Effector CD8-positive, alpha-beta T cell (primary cell): Measurements from ENCODE around the gene COA6.
"Not testable (repeated sequence)": the region's sequence is repeated elsewhere in the genome, so short reads cannot be mapped to it uniquely, and the experiment has no call there.

Experiments used
- DNase-seq: peaks from one replicate; lab custom pipeline; 2025; lab: John Stamatoyannopoulos, UW

Gene COA6

DNA sequence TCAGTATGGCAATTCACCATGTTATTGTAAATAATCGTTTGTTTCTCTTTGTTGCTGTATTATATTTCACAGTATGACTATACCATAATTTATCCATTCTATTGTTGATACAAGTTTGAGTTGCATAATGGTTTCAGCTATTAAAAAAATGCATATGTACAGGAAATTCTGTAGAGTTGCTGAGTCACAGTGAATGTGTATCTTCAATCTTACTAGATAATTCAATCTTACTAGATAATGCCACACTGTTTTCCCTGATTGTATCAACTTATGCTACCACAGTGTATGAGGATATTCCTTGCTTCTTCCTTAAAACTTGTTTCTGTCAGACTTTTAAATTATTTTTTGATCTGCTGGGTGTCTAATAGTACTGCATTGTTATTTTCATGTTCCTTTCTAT is 3.5 kb upstream of the COA6 start:
- no peak for DNase-seq

DNA sequence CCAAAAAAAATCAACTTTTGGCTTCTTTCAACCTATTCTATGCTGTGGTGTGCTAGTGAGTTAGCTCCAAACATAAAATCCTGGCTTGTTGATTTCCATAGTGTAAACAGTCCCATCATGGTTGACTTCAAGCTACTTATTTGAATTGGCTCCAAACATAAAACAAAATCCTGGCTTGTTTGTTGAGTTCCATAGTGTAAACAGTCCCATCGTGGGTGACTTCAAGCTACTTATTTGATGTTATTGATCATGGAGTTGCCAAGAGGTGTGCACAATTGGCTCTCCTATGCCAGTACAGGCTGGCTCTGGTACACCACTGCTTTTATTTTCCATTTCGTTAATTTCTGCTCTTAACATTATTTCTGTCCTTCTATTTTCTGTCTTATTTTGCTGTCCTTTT is 1.8 kb upstream of the COA6 start:
- no peak for DNase-seq

DNA sequence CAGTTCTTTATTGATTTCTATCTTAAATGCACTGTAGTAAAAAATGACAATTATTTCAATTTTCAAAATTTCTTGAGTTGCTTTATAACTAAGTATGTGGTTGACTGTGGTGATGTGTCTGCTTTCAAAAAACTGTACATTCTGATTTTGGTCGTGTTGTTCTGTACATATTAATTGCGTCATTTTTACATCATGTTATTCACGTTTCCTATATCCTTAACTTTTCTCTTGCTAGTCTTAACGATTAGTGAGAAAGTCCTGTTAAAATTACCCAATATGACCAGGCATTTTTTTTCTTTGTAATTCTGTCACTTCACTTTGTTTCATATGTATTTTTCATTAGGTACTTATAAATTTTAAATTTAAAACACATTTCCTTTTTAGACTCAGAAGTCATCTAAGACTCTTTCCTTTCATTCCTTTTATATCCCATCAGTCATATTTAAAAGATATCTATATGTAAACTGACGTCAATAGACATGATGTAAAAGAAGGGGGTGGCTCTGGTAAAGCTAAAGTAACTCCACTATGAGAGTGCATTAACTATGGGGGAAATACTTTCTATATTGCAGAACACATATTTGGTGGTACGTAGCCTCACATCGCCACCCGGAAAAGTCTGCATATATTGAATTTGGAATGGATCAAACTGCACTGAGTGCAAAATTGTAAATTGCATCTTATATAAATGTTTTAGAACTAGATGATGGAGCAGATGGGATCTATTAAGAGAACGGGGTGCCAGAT is 1.1 kb upstream of the COA6 start:
- DNase-seq, result no peak

DNA sequence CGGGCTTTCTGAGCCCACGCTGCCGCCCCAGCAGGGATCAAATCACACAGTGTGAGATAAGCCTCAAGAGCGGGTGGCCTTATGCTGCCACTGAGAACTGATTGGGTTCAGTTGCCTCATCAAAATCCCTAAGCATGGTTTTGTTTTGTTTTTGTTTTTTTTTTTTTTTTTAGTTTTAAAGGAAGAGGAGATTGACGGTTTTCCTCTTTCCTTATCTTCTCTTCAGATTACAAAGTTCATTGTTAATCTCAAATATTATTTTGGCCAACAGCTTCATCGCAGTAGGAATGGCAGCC is 651 bp downstream of the COA6 start:
- DNase-seq, result no peak

DNA sequence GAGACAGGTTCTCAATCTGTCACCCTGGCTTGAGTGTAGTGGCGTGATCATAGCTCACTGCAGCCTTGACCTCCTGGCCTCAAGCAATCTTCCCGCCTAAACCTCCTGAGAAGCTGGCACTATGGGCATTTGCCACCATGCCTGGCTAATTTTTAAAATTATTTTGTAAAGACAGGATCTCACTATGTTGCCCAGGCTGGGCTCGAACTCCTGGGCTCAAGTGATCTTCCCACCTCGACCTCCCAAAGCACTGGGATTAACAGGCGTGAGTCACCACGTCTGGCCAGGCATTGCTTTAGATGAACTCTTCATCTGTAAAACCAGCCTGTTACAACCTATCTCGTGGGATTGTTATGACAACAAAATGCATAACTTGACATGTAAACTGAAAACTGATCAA is 2.4 kb downstream of the COA6 start:
- no peak for DNase-seq

DNA sequence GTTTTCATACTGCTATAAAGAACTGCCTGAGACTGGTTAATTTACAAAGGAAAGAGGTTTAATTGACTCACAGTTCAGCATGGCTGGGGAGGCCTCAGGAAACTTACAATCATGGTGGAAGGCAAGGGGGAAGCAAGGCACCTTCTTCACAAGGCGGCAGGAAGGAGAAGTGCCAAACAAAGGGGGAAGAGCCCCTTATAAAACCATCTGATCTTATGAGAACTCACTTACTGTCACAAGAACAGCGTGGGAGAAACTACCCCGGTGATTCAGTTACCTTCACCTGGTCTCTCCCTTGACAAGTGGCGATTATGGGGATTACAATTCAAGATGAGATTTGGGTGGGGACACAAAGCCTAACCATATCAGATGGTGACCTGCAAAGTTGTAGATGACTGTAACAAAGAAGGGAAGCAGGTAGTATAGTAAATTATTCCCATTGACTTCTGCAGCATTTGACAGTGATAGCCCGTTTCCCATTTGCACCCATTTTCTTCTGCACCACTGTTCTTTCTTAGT is 6.4 kb downstream of the COA6 start:
- not testable (repeated sequence) for DNase-seq

DNA sequence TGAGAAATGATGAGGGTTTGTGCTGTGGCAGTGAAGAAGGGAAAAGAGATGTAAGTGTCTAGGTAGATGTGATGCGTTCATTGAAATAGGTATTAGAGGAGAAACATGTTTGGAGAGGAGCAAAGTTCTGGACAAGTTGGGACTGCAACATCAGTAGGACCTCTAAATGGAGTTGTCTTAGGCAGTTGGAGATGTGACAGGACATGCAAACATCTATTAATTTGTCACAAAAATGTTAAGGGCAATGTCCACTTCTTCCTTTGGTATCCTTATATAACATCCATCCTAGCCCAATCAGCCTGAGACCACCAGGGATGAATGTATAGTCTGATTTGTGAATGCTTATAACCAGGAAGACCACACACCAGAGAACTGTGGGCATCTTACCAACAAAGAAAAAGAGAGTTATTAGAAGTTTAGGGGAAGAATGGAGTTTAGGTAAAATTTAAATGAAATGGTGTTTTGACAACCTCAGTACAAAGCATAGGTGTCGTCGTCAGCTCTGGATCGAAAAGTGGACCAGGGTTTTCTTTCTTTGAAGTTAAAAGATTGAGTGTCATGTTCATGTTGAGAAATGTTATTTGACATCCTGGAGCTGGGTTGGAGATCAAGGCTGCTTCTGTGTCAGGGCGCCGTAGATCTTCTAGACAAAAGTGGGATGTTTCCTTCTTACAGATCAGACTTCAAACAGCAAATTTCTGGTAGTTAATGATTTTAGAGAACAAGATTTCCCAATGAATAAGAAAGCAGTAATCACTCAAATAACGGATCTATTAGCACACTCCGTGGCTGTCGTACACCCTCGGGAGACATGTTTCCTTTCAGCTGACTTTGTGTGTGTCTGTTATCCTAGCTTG is 8.7 kb downstream of the COA6 start:
- DNase-seq, result no peak

DNA sequence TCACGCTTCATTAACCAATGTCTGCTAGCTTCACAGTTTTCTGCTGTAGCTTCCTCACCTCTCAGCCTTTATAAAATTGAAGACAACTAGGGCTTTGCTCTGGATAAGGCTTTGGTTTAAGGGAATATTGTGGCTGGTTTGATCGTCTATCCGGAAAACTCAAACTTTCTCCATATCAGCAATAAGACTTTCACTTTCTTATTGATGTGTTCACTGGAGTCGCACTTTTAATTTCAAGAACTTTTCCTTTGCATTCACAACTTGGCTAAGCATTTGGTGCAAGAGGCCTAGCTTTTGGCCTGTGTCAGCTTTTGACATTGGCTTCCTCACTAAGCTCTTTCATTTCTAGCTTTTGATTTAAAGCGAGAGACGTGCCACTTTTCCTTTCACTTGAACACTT is 12.9 kb downstream of the COA6 start:
- DNase-seq, result no peak

DNA sequence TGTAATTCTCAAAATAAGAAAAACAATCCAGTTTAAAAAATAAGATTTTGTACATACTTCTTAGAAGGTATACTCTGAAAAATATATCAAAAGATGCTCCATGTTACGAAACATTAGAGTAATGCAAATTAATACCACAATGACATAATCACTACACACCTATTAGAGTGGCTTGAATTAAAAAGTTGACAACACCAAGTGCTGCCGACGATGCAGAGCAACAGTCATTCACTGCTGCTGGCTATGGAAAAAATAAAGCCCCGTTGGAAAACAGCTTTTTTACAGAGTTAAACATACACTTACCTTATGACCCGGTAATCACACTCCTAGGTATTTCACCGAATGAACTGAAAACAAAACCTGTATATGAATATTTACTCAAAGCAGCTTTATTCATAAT is 14.8 kb downstream of the COA6 start:
- no peak for DNase-seq

DNA sequence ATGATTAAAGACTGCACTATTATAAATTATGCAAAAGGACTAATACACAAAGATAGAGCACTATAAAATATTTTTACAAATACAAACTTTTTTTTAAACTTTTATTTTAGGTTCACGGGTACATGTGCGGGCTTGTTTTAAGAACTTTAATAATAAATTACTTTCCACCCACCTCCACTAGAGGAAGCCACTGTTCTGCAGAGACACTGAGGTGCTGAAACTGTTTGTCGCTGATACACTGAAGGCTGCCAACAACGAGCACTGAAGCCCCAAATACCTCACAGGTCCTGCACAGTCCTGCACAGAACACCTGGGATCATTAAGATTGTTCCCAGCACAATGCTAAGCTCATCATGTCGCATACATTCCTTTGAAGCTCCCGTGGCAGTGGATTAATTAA is 19.9 kb downstream of the COA6 start:
- no peak for DNase-seq

DNA sequence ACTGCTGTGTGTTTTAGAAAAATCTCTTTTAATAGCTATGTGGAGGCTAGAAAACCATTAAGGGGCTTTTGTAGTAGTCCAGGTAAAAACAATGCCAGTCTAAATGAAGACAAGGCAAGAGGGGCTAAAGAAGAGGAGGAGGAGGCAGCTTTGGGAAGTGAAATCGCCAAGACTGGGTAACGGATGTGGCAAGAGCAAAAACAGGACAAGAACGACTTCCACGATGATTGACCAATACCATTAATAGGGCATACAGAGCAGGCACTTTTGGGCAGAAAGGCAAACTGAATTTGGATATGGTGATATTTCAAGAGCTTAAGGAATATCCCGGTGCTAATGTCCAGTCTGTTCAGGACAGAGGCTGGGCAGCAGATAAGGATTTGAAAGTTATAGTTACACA is 22.0 kb downstream of the COA6 start:
- DNase-seq, result no peak

DNA sequence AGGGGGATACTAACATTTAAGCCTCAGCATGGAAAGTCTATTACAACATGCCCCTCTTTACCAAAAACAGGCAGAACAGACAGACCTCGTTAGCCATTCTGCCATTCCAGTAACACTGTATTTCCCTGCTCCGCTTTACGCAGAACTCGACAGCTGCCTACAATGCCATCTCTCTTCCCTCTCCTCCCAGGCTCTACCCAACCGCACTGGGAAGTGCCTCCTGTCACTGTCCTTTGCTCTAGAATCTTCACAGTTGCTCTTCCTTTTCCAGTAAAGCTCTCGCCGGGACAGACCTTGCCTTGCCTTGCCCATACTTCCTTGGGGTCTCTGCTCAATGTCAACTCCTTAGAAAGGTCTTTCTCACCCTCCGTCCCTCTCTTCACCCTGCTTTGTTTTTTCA is 22.8 kb downstream of the COA6 start:
- DNase-seq, result no peak

DNA sequence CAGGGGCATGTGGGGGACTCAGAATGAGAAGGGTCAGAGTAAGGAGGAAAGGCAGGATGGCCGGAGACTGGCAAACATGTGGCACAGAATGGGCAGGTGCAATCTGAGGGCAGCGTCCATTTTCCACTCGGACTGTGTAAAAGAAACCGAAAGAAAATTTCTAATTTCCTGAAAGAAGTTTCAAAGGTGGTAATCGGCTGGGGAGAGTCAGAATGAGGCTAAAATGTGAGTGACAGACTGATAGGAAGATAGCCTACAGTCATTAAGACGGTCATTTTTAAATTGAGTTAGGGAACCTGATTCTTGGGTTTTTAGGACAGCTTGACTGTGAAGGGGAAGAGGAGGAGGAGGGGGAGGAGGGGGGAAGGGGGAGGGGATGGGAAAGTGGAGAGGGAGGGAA is 23.6 kb downstream of the COA6 start:
- DNase-seq, result no peak

DNA sequence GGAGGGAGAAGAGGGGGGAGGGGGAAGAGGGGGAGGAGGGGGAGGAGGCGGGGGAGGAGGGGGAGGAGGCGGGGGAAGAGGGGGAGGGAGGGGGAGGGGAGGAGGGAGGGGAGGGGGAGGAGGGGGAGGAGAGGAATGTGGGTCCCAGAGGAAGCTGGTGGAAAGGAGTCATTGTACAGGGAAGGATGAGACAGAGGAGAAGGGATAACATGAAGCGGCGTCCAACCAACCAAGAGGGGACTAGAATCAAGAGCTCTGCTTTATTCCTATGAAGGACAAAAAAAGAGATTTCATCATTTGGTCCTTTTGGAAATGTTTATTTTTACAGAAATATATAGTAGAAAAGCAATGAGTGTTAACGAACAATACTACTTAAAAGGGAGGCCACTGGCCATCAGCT is 24.5 kb downstream of the COA6 start:
- DNase-seq, result no peak

DNA sequence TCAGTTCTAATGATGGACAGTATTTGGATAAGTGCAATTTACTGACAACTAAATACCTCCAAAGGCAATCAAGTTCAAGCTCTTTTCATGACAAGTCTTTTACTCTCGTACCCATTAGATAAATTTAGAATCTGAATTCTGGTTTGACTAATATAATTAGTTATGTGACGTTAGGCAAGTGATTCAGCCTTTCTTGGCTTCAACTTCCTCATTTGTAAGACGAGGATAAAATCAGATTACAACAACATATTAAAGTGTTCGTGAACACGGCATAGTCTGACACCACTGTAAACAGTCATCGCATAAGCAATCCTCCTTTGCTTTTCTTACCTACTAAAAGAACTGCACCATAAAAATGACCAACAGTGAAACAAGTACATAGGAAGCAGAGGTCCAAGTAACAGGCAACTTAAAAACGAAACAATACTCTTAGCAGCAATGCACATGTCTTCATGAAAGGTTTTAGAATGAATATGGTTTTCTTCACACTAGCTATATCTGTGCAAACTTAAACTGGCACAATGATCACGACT is 25.7 kb downstream of the COA6 start:
- DNase-seq, result no peak

DNA sequence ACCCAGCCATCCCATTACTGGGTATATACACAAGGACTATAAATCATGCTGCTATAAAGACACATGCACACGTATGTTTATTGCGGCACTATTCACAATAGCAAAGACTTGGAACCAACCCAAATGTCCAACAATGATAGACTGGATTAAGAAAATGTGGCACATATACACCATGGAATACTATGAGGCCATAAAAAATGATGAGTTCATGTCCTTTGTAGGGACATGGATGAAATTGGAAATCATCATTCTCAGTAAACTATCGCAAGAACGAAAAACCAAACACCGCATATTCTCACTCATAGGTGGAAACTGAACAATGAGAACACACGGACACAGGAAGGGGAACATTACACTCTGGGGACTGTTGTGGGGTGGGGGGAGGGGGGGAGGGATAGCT is 26.3 kb downstream of the COA6 start:
- DNase-seq, result not testable (repeated sequence)

DNA sequence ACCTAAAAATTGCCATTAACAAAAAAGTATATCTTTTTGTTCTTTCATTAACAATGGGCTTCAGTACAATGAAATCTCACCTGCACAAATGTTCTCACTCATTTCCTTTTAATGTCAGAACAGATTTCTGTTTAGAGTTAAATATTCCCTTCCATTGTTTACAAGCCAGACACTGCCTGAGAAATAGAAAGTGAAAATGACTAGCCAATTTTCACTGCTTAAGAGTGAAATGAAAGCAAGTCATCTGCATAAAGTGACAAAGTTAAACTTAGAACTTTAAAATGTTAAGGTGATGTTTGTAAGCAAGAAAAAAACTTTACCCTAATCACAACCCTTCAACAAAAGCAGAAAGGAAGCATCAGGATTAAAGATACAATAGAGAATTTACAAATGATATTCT is 27.5 kb downstream of the COA6 start:
- DNase-seq, result no peak

DNA sequence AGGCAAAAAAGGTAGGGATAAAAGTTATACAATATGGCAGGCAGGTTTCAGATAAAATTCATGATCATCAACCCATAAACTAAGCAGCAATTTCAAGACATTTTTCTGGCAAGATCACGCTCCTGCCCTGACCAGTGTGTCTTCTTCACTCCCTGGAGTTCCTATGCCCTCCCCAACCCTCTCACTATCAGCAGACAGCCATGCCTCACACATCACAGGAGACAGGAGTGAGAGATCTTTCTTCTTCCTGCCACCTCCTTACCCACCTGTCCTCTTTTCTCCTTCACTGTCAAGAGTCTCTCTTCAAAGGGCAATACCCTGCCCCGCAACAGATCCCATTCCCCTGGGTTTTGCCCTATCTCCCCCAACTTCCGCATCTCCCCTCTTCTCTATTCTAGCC is 28.4 kb downstream of the COA6 start:
- DNase-seq, result no peak

DNA sequence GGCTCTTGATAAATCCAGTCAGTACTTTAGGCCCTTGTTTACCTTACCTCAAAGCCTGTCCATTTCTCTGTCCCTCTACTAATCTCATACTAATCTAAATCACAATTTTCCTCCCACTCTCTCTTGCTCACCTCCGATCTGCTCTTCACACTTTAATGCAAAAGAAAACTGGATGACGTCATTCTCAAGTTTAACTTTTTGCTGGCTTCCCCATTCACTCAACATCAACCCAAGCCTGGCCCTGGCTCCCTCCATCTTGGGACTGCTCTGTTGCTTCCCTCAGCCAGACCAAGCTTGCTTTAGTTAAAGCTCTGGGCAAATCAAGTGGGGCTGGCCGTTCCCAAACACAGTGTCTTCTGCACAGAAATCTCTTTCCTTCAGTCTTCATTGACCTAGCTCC is 29.7 kb downstream of the COA6 start:
- no peak for DNase-seq

DNA sequence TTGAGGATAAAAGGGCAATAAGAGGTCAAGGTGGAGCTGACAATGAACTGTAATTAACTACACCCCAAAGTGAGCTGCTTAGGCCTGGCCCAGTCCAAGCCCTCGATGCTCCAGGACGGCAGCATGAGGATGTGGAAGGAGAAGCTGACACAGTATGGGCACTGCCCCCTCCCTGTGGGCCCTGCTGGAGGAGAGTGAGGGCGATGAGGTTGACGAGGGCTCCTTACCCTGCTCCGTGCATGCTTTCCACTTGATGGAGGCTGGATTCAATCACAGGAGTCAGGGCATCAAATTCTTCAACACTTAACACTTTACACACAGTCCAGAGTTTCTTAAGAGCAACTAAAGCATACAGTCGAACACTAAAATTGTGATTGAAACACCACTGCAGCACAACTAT is 32.4 kb downstream of the COA6 start:
- DNase-seq, result no peak

DNA sequence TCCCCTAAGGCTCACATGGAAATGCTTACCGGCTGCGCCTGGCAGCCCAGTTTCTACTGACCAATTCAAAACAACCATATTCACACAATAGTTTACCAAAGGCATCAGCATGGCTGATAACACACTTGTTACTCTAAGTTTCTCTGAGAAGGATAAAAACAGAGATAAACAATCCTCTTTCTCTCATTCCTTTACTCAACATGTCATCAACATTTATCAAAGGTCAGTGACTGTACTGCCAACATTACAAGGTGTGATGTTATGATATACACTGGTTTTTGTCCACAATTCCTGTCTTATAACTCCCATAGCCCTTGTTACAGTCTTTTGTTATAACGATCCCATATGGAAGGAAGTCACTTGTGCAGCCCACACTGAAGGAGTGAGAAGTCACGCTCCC is 33.6 kb downstream of the COA6 start:
- no peak for DNase-seq

DNA sequence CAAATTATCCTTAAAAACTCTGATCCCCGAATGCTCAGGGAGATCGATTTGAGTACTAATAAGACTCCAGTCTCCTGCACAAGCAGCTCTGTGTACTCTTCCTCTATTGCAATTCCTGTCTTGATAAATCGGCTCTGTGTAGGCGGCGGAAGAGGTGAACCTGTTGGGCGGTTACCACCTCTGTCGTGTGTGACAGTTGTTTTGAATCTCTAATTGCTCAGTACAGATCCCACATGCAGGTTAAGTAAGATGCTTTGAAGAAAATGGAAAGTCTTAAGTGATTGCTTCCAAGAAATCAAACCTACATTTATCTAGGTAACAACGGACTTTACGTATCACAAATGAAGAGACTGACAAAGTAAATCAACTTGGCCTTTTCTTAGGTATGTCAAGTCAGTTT is 35.5 kb downstream of the COA6 start:
- no peak for DNase-seq

DNA sequence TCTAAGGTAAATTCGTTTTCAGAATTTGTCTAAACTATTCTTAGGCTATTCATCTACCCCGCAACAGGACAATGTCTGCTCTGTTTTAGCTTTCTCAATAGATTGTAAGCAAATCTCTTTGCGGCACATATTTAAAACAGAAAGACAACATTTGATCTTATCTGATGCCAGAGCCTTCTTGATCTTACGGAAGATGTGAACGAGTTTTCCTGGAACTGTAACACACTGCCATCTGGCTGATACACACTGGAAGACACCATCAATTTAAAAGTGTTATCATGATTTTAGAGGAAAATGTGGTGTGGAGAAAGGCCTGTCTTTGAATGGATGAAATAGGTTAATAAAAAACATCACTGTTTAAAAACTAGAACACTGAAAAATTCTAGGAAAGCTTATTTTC is 36.1 kb downstream of the COA6 start:
- DNase-seq, result no peak
